ENCODE measurements around the gene CELA2B.
"Not testable (repeated sequence)": the region's sequence is repeated elsewhere in the genome, so short reads cannot be mapped to it uniquely, and the experiment has no call there.

The CELA2B gene

GRCh38 chr1:15501208-15502032 lies 25.5 kb downstream of the CELA2B start:
- peak; percentile 57 for DNase-seq (ENCODE audit: low spot score)

GRCh38 chr1:15504436-15504835 lies 28.5 kb downstream of the CELA2B start:
- DNase-seq (ENCODE audit: low spot score) = no peak

- DNase-seq (ENCODE audit: low spot score) = no peak
Measured at GRCh38 chr1:15506831-15507230, 30.9 kb downstream of the CELA2B start.

- no peak for DNase-seq (ENCODE audit: low spot score)
Measured at GRCh38 chr1:15507278-15507677, 31.4 kb downstream of the CELA2B start.

GRCh38 chr1:15508700-15509487 lies 33.0 kb downstream of the CELA2B start:
- DNase-seq (ENCODE audit: low spot score) = no peak

GRCh38 chr1:15509586-15509985 lies 33.7 kb downstream of the CELA2B start:
- DNase-seq (ENCODE audit: low spot score) = no peak

GRCh38 chr1:15510611-15511405 lies 34.9 kb downstream of the CELA2B start:
- no peak for DNase-seq (ENCODE audit: low spot score)

- no peak for DNase-seq (ENCODE audit: low spot score)
Measured at GRCh38 chr1:15513192-15513591, 37.3 kb downstream of the CELA2B start.

GRCh38 chr1:15513919-15514318 lies 38.0 kb downstream of the CELA2B start:
- no peak for DNase-seq (ENCODE audit: low spot score)

- not testable (repeated sequence) for DNase-seq (ENCODE audit: low spot score)
Measured at GRCh38 chr1:15514557-15514956, 38.7 kb downstream of the CELA2B start.

GRCh38 chr1:15515022-15515663 lies 39.2 kb downstream of the CELA2B start:
- peak; percentile 56 for DNase-seq (ENCODE audit: low spot score)

- DNase-seq (ENCODE audit: low spot score) = no peak
Measured at GRCh38 chr1:15519625-15520024, 43.7 kb downstream of the CELA2B start.

- not testable (repeated sequence) for DNase-seq (ENCODE audit: low spot score)
Measured at GRCh38 chr1:15521206-15521906, 45.5 kb downstream of the CELA2B start.

- no peak for DNase-seq (ENCODE audit: low spot score)
Measured at GRCh38 chr1:15522551-15522950, 46.6 kb downstream of the CELA2B start.

GRCh38 chr1:15523104-15524020 lies 47.5 kb downstream of the CELA2B start:
- no peak for DNase-seq (ENCODE audit: low spot score)

- no peak for DNase-seq (ENCODE audit: low spot score)
Measured at GRCh38 chr1:15524021-15524282, 48.0 kb downstream of the CELA2B start, which contains the start of gene CASP9. CASP9 (minus strand) TSS chr1:15524215; CDS start chr1:15524200, 15 bp downstream.

- DNase-seq (ENCODE audit: low spot score) = peak; percentile 100
Measured at GRCh38 chr1:15524283-15525049, 48.6 kb downstream of the CELA2B start.

GRCh38 chr1:15525050-15526020 lies 49.4 kb downstream of the CELA2B start:
- no peak for DNase-seq (ENCODE audit: low spot score)

All from activated CD4-positive, alpha-beta T cell treated with anti-CD3 and anti-CD28 coated beads, Interleukin-2, Interleukin-4, amounts not matched to agents 100 ng/mL and 50 ng/mL, durations not matched to agents 16 hours and 8 hours (primary cell).